Activated naive CD8-positive, alpha-beta T cell treated with anti-CD3 and anti-CD28 coated beads, Interleukin-2, amount 50 U/mL, for 24 hours (primary cell): ENCODE results near the gene SYNRG.
"Not testable (repeated sequence)": the region's sequence is repeated elsewhere in the genome, so short reads cannot be mapped to it uniquely, and the experiment has no call there.

Experiments used
- ATAC-seq: fragments of 150-1000 bp; cut with Tn5 transposase; one replicate; pipeline ENCODE4 v1.10.0; 2021
- DNase-seq: peaks from one replicate; pipeline ENCODE4 v3.0.0; 2021
- H3K27ac Mint-ChIP-seq: one replicate; pipeline ENCODE4 v1.8.0; 2021; ENCODE audit warnings: mild to moderate bottlenecking, mixed read lengths
- H3K27me3 Mint-ChIP-seq: one replicate; pipeline ENCODE4 v1.8.0; 2021; ENCODE audit warnings: mixed read lengths
- H3K36me3 Mint-ChIP-seq: one replicate; pipeline ENCODE4 v1.8.0; 2021; ENCODE audit warnings: low read depth, mixed read lengths
- H3K4me1 Mint-ChIP-seq: one replicate; pipeline ENCODE4 v1.8.0; 2021; ENCODE audit warnings: mixed read lengths
- H3K4me3 Mint-ChIP-seq: one replicate; pipeline ENCODE4 v1.8.0; 2021; ENCODE audit warnings: mild to moderate bottlenecking, moderate library complexity, mixed read lengths
- H3K9me3 Mint-ChIP-seq: one replicate; pipeline ENCODE4 v1.8.0; 2021; ENCODE audit warnings: mixed read lengths

Gene SYNRG

DNA sequence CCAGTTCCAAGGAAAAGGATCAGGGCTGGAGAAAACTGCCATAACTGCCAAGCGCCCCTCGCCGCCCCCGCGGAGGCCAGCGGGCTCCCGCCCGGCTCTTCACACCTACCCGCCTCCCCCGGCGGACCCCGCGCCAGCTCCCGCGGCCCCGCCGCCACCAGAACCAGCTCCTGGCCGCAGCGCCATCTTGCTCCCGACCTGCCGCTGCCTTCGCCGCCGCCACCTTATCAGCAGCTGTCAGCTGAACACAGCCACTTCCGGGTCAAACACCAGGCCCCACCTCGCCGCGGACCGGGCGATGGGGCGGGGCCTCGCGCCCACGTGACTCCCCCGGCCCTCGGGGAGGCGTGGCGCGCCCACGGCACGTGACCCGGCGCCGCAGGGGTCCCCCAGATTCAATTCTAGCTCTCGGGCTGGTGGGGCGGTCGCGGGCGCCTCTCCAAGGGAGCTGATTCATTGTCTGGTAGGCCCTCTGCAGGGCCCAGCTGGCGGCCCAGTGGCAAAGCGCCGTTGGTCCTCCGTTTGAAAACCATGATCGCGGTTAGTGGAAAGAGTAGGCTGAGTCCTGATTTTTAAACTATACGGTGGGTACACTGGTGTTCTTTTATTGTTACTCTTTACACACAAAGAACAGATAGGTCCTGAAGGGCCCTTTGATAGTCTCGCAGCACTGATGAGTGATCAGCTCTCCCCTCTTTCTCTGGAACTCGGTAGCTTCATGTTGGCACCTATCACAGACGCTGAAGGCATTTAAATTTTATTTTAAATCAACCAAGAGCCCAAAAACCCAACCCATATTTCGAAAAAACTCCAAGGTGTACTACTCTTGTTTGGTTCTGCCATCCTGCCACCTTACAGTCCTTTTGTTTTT, at the start of gene SYNRG:
Gene SYNRG (minus strand): TSS at position 249 of the 871 bp plus-strand sequence. CDS start 63 bp downstream, at position 186.
- peaks cover 46% of the 10 kb centered on the region for H3K4me1 Mint-ChIP-seq
- peak within 1 kb of the TSS; percentile 95 for H3K27ac Mint-ChIP-seq
- ATAC-seq (peak; percentile 90), DNase-seq (peak; percentile 95)
- H3K4me3 Mint-ChIP-seq = peak within 1 kb of the TSS; percentile 92
- H3K36me3 Mint-ChIP-seq = peaks cover 20% of the 10 kb centered on the region
- H3K27me3 Mint-ChIP-seq = no peaks in the 10 kb centered on the region
- H3K9me3 Mint-ChIP-seq = no peaks in the 10 kb centered on the region

DNA sequence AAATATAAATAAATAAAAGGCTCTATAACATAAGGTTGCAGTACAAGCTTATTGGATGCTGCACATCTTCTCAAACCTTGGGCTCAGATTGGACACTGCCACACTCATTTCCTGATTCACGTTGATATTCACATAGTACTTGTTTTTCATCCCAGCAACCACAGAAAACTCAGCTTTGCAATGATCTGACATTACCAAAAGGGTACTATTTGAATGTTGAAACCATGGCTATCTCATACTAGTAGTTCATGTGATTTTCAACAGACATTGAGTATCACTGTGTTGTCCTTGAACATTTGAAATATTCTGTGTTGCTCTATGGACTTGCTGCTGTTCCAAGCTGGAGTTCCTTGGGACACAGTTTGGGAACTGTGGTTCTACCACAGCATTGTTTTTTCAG, 48.0 kb upstream of the SYNRG start:
- Mint-ChIP-seq H3K4me1 (no peaks in the 10 kb centered on the region), H3K9me3 (no peaks in the 10 kb centered on the region), H3K4me3 (no peak overlapping the region), H3K27ac (no peak overlapping the region), H3K27me3 (peaks cover 16% of the 10 kb centered on the region), H3K36me3 (no peaks in the 10 kb centered on the region)
- ATAC-seq (no peak), DNase-seq (no peak)

DNA sequence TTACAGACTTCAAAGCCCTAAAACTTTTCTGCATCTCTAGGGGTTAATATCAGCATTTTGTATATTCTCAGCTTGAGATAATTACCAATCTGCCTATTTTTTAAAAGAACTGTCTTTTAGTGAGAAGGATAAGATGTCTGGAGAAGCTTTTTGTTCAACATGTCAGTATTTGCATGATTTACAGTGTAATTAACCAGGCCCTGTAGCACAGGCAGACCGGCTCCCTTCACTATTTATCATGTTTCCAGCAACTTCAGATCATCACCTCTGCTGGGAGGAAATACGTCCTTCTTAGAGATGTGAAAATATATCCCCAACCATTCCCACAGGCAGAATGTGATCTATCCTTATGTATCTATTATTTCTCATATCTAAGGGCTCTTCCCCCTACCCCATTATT, 42.6 kb upstream of the SYNRG start:
- no peaks in the 10 kb centered on the region for H3K9me3 Mint-ChIP-seq
- H3K4me3 Mint-ChIP-seq = no peak overlapping the region
- ATAC-seq (no peak), DNase-seq (no peak)
- peaks cover 49% of the 10 kb centered on the region for H3K27me3 Mint-ChIP-seq
- no peak overlapping the region for H3K27ac Mint-ChIP-seq
- no peaks in the 10 kb centered on the region for H3K4me1 Mint-ChIP-seq
- H3K36me3 Mint-ChIP-seq = no peaks in the 10 kb centered on the region

- DNase-seq = no peak
- H3K36me3 Mint-ChIP-seq = no peaks in the 10 kb centered on the region
- no peak overlapping the region for H3K4me3 Mint-ChIP-seq
- no peak for ATAC-seq
- H3K27ac Mint-ChIP-seq = no peak overlapping the region
- H3K27me3 Mint-ChIP-seq = peaks cover 62% of the 10 kb centered on the region
- no peaks in the 10 kb centered on the region for H3K4me1 Mint-ChIP-seq
- H3K9me3 Mint-ChIP-seq = no peaks in the 10 kb centered on the region
These were observed 41.3 kb upstream of the SYNRG start for GRCh38 chr17:37650419-37651003.

GRCh38 chr17:37648555-37648954, 39.3 kb upstream of the SYNRG start:
- no peak for DNase-seq

GRCh38 chr17:37647856-37648255, 38.6 kb upstream of the SYNRG start:
- Mint-ChIP-seq H3K36me3 (no peaks in the 10 kb centered on the region), H3K9me3 (no peaks in the 10 kb centered on the region), H3K4me1 (peaks cover 8% of the 10 kb centered on the region), H3K27ac (no peak overlapping the region), H3K4me3 (no peak overlapping the region), H3K27me3 (peaks cover 69% of the 10 kb centered on the region)
- ATAC-seq (no peak), DNase-seq (no peak)

More at GRCh38 chr17:37648555-37648954, 39.3 kb upstream of the SYNRG start:
- Mint-ChIP-seq H3K9me3 (no peaks in the 10 kb centered on the region), H3K27ac (no peak overlapping the region), H3K27me3 (peaks cover 72% of the 10 kb centered on the region), H3K4me3 (no peak overlapping the region), H3K4me1 (peaks cover 5% of the 10 kb centered on the region), H3K36me3 (no peaks in the 10 kb centered on the region)
- no peak for ATAC-seq

DNA sequence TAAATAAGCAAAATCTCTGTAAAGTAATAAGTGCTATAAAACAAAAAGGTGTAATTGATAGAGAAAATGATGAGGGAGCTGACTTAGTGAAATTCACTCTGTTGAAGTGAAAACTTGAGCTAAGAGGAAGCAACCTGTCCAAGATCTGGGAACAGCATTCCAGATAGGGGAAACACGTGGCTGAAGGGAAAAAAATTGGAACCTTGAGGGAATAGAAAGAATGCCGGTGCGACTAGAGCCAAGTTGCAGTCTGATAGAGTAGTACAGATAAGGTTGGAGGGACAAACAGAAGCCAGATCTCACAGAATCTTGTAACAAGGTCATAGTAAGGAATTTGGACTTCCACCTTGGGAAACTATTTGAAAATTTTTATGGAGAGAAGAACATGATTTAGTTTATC, 34.7 kb upstream of the SYNRG start:
- Mint-ChIP-seq H3K4me1 (peaks cover 38% of the 10 kb centered on the region), H3K27ac (no peak overlapping the region), H3K36me3 (peaks cover 20% of the 10 kb centered on the region), H3K4me3 (peak overlapping the region; percentile 90), H3K27me3 (peaks cover 43% of the 10 kb centered on the region), H3K9me3 (no peaks in the 10 kb centered on the region)
- ATAC-seq (no peak), DNase-seq (no peak)

GRCh38 chr17:37643118-37643766, 34.0 kb upstream of the SYNRG start, which contains the start of gene DDX52:
TSS of gene DDX52 (minus strand) at chr17:37643446. CDS start at chr17:37643420, 26 bp downstream.
- DNase-seq (peak; percentile 89), ATAC-seq (peak; percentile 96)
- peak within 1 kb of the TSS; percentile 78 for H3K27ac Mint-ChIP-seq
- peaks cover 41% of the 10 kb centered on the region for H3K4me1 Mint-ChIP-seq
- no peaks in the 10 kb centered on the region for H3K9me3 Mint-ChIP-seq
- peak within 1 kb of the TSS; percentile 90 for H3K4me3 Mint-ChIP-seq
- H3K36me3 Mint-ChIP-seq = peaks cover 24% of the 10 kb centered on the region
- peaks cover 39% of the 10 kb centered on the region for H3K27me3 Mint-ChIP-seq

GRCh38 chr17:37642681-37643080, 33.5 kb upstream of the SYNRG start:
- Mint-ChIP-seq H3K27me3 (peaks cover 34% of the 10 kb centered on the region), H3K27ac (peak overlapping the region; percentile 78), H3K4me1 (peaks cover 43% of the 10 kb centered on the region), H3K4me3 (peak overlapping the region; percentile 90), H3K36me3 (peaks cover 28% of the 10 kb centered on the region), H3K9me3 (no peaks in the 10 kb centered on the region)
- ATAC-seq = peak; percentile 63
- no peak for DNase-seq

- peaks cover 50% of the 10 kb centered on the region for H3K36me3 Mint-ChIP-seq
- H3K4me3 Mint-ChIP-seq = peak overlapping the region; percentile 6
- H3K27ac Mint-ChIP-seq = no peak overlapping the region
- DNase-seq = no peak
- H3K9me3 Mint-ChIP-seq = no peaks in the 10 kb centered on the region
- peaks cover 12% of the 10 kb centered on the region for H3K27me3 Mint-ChIP-seq
- peaks cover 43% of the 10 kb centered on the region for H3K4me1 Mint-ChIP-seq
- no peak for ATAC-seq
These were observed 30.8 kb upstream of the SYNRG start for GRCh38 chr17:37640015-37640414.

GRCh38 chr17:37637956-37638355, 28.7 kb upstream of the SYNRG start:
- no peaks in the 10 kb centered on the region for H3K27me3 Mint-ChIP-seq
- no peak overlapping the region for H3K27ac Mint-ChIP-seq
- DNase-seq (no peak), ATAC-seq (no peak)
- H3K36me3 Mint-ChIP-seq = peaks cover 53% of the 10 kb centered on the region
- no peak overlapping the region for H3K4me3 Mint-ChIP-seq
- H3K4me1 Mint-ChIP-seq = peaks cover 35% of the 10 kb centered on the region
- no peaks in the 10 kb centered on the region for H3K9me3 Mint-ChIP-seq

GRCh38 chr17:37616430-37616829, 7.2 kb upstream of the SYNRG start:
- not testable (repeated sequence) for H3K27ac Mint-ChIP-seq, H3K4me1 Mint-ChIP-seq

GRCh38 chr17:37614823-37615222, 5.6 kb upstream of the SYNRG start:
- H3K4me3 Mint-ChIP-seq = no peak overlapping the region
- H3K9me3 Mint-ChIP-seq = no peaks in the 10 kb centered on the region
- peaks cover 7% of the 10 kb centered on the region for H3K4me1 Mint-ChIP-seq
- H3K27ac Mint-ChIP-seq = no peak overlapping the region
- no peaks in the 10 kb centered on the region for H3K27me3 Mint-ChIP-seq
- DNase-seq (no peak), ATAC-seq (no peak)
- H3K36me3 Mint-ChIP-seq = peaks cover 23% of the 10 kb centered on the region

More at GRCh38 chr17:37616430-37616829, 7.2 kb upstream of the SYNRG start:
- peaks cover 26% of the 10 kb centered on the region for H3K36me3 Mint-ChIP-seq
- not testable (repeated sequence) for H3K9me3 Mint-ChIP-seq, DNase-seq, H3K4me3 Mint-ChIP-seq, H3K27me3 Mint-ChIP-seq, ATAC-seq

DNA sequence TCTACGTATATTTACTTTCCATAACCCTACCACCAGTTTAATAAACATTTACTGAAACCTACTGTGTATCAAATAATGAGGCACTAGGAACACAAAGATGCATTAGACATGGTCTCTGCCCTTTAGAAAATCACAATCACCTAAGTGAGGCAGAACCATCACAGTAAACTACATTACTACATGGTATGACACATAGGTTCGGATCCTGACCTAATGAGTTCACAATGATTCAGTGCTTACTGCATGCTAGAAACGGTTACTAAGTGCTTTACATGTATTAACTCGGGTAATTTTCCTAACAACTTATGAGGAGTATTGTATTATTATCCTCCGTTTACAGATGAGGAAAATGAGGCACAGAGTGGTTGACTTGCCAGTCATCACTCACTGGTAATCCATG, 5.2 kb upstream of the SYNRG start:
- Mint-ChIP-seq H3K36me3 (peaks cover 23% of the 10 kb centered on the region), H3K9me3 (no peaks in the 10 kb centered on the region), H3K27me3 (no peaks in the 10 kb centered on the region), H3K4me3 (no peak overlapping the region), H3K4me1 (peaks cover 11% of the 10 kb centered on the region), H3K27ac (no peak overlapping the region)
- DNase-seq = no peak
- ATAC-seq = no peak
